ENCODE results near the gene MYCBPAP. TPM values are rescaled to one million over a fixed set of nuclear protein-coding genes. Genes with fewer than 3 reads are reported as not detected.

MYCBPAP gene
- total RNA-seq, 4 donors from 2014 or later, result 0.64 to 3.7 (median 2.7) TPM; not detected in 1

DNA sequence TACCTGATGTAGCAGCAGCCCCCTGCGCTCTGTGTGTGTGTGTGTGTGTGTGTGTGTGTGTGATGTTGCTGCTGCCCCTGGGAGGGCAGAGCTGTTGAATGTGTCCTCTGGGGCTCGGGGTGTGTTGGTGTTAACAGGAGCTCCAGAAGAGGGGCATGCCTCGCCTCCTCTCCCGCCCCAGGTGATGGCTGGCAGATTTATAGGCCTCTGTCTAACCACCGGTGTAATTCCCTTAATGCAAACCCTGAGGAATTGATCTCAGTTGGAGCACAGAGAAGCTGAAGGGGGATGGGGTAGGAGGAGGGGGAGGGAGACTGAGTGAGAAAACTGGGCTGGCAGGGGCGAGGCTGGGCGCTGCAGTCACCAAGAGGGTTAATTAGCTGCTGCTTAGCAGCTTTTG is 62.3 kb downstream of the MYCBPAP start:
- Histone ChIP-seq H3K36me3 (no peaks in the 10 kb centered on the region), H3K27me3 (peaks cover 22% of the 10 kb centered on the region), H3K4me1 (peaks cover 0 to 1% (median 0%) of the 10 kb centered on the region in 4 donors), H3K9me3 (no peaks in the 10 kb centered on the region), H3K27ac (no peak overlapping the region), H3K4me3 (no peak overlapping the region)
- intact Hi-C loops (cut with DNase I; ENCODE audit: low total_unique reads), result no loop called here
- 68 to 73% methylated on average over 4 to 7 of the region's 7 CpGs for WGBS, 2 donors (ENCODE audit: low coverage in 1 of 2)
- in situ Hi-C loops (cut with MboI; ENCODE audit: low pct_ligation_motif_present in 1 of 4, low pct_unique_long_range_greater_than_20kb in 1 of 4, low sequenced_read_pairs in 3 of 4), result no loop called here
- TF ChIP-seq, protein P1, sequence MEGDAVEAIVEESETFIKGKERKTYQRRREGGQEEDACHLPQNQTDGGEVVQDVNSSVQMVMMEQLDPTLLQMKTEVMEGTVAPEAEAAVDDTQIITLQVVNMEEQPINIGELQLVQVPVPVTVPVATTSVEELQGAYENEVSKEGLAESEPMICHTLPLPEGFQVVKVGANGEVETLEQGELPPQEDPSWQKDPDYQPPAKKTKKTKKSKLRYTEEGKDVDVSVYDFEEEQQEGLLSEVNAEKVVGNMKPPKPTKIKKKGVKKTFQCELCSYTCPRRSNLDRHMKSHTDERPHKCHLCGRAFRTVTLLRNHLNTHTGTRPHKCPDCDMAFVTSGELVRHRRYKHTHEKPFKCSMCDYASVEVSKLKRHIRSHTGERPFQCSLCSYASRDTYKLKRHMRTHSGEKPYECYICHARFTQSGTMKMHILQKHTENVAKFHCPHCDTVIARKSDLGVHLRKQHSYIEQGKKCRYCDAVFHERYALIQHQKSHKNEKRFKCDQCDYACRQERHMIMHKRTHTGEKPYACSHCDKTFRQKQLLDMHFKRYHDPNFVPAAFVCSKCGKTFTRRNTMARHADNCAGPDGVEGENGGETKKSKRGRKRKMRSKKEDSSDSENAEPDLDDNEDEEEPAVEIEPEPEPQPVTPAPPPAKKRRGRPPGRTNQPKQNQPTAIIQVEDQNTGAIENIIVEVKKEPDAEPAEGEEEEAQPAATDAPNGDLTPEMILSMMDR (IDR thresholded peaks at IDR 0.05), result no peak
- no peak for TF ChIP-seq POLR2AphosphoS5 (IDR thresholded peaks at IDR 0.05)
- TF ChIP-seq POLR2A (IDR thresholded peaks at IDR 0.05), result no peak
- TF ChIP-seq EP300 (IDR thresholded peaks at IDR 0.05; ENCODE audit: low read depth), result no peak
- DNase-seq, result no peak

DNA sequence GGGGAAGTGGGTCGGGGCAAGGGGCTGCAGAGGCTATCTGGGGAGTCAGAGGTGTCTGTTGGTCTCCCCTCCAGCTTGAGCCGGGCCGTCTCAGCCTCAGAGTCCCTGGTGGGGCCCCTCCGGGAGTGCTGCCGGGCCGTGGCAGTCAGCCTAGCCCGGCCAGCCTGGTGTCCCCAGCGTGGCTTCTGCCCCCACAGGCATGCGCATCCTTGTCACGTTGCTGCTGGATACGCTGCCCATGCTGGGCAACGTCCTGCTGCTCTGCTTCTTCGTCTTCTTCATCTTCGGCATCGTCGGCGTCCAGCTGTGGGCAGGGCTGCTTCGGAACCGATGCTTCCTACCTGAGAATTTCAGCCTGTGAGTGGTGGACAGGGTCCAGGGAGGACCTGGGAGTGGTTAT is 63.4 kb downstream of the MYCBPAP start:
- Histone ChIP-seq H3K27ac (no peak overlapping the region), H3K4me3 (no peak overlapping the region), H3K4me1 (no peaks in the 10 kb centered on the region), H3K9me3 (no peaks in the 10 kb centered on the region), H3K27me3 (peaks cover 10% of the 10 kb centered on the region), H3K36me3 (no peaks in the 10 kb centered on the region)
- DNase-seq, result no peak
- in situ Hi-C loops (cut with MboI; ENCODE audit: low pct_ligation_motif_present in 1 of 4, low pct_unique_long_range_greater_than_20kb in 1 of 4, low sequenced_read_pairs in 3 of 4) (no loop called here), intact Hi-C loops (cut with DNase I; ENCODE audit: low total_unique reads) (loop anchor here (2.0 kb wide), 1 partner anchor 31 kb away; no protein-coding TSS in a partner anchor)
- 84% methylated on average over 19 of the region's 19 CpGs; no CpG with 5 or more reads in 1 of the 2 donors for WGBS, 2 donors (ENCODE audit: low coverage in 1 of 2)
- TF ChIP-seq, protein P1 (IDR thresholded peaks at IDR 0.05), result no peak
- TF ChIP-seq EP300 (IDR thresholded peaks at IDR 0.05; ENCODE audit: low read depth) (no peak), POLR2AphosphoS5 (IDR thresholded peaks at IDR 0.05) (no peak), POLR2A (IDR thresholded peaks at IDR 0.05) (no peak)

DNA sequence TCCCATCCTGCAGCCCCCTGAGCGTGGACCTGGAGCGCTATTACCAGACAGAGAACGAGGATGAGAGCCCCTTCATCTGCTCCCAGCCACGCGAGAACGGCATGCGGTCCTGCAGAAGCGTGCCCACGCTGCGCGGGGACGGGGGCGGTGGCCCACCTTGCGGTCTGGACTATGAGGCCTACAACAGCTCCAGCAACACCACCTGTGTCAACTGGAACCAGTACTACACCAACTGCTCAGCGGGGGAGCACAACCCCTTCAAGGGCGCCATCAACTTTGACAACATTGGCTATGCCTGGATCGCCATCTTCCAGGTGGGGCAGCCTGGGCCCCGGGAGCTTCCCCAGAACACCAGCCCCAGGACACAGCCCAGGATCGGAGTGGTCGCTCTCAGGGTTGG is 64.3 kb downstream of the MYCBPAP start:
- DNase-seq, result no peak
- no peak overlapping the region for H3K27ac ChIP-seq
- 93% methylated on average over 20 of the region's 20 CpGs; no CpG with 5 or more reads in 1 of the 2 donors for WGBS, 2 donors (ENCODE audit: low coverage in 1 of 2)
- no peaks in the 10 kb centered on the region for H3K9me3 ChIP-seq
- H3K36me3 ChIP-seq, result no peaks in the 10 kb centered on the region
- H3K27me3 ChIP-seq, result peaks cover 1% of the 10 kb centered on the region
- in situ Hi-C loops (cut with MboI; ENCODE audit: low pct_ligation_motif_present in 1 of 4, low pct_unique_long_range_greater_than_20kb in 1 of 4, low sequenced_read_pairs in 3 of 4), result no loop called here
- no peak overlapping the region for H3K4me3 ChIP-seq
- no peaks in the 10 kb centered on the region for H3K4me1 ChIP-seq
- TF ChIP-seq EP300 (IDR thresholded peaks at IDR 0.05; ENCODE audit: low read depth), result no peak
- TF ChIP-seq, protein P1 (IDR thresholded peaks at IDR 0.05), result no peak
- no peak for TF ChIP-seq POLR2A (IDR thresholded peaks at IDR 0.05)
- TF ChIP-seq POLR2AphosphoS5 (IDR thresholded peaks at IDR 0.05), result no peak
- intact Hi-C loops (cut with DNase I; ENCODE audit: low total_unique reads), result loop anchor here (2.0 kb wide), 1 partner anchor 30 kb away; no protein-coding TSS in a partner anchor

DNA sequence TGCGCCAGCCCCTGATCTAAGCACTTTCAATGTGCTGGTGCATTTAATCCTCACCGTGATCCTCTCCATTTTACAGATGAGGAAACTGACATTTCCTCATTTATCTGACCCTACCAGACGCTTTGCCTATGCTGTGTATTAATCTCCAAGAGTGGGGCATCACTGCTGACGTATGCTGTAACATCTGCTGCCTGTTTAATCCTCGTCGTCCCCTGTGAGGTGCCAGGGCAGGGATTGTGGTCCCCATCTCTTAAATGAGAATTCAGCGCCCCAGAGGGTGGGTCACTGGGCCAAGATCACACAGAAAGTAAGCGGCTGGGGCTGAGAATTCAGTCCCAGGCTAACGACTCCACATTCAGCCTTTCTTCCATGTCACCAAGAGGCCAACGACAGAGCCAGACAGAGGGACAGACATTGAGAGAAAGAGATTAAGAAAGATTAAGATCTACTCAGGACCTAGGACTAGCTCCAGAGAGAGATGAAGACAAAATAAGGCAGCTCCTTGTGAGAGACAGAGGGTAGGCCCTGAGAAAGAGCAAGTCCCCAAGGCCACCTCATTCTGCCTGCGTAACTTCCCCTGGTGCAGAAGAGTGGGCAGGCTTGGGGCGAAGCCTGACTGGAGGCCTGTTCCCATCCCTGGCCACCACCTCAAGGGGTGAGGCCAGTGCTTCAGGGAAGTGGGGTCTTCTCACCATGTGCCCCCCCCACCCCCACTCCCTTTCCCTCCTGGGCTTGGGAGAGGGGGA is 65.8 kb downstream of the MYCBPAP start:
- H3K27ac ChIP-seq, result no peak overlapping the region
- H3K27me3 ChIP-seq, result no peaks in the 10 kb centered on the region
- H3K36me3 ChIP-seq, result no peaks in the 10 kb centered on the region
- TF ChIP-seq POLR2AphosphoS5 (IDR thresholded peaks at IDR 0.05) (no peak), POLR2A (IDR thresholded peaks at IDR 0.05) (no peak), EP300 (IDR thresholded peaks at IDR 0.05; ENCODE audit: low read depth) (no peak)
- TF ChIP-seq, protein P1 (IDR thresholded peaks at IDR 0.05), result no peak
- no peaks in the 10 kb centered on the region for H3K9me3 ChIP-seq
- H3K4me3 ChIP-seq, result no peak overlapping the region
- 88 to 96% methylated on average over 5 to 12 of the region's 12 CpGs for WGBS, 2 donors (ENCODE audit: low coverage in 1 of 2)
- no peaks in the 10 kb centered on the region for H3K4me1 ChIP-seq
- intact Hi-C loops (cut with DNase I; ENCODE audit: low total_unique reads), result loop anchor here (2.0 kb wide), 1 partner anchor 29 kb away; no protein-coding TSS in a partner anchor
- DNase-seq, result no peak
- in situ Hi-C loops (cut with MboI; ENCODE audit: low pct_ligation_motif_present in 1 of 4, low pct_unique_long_range_greater_than_20kb in 1 of 4, low sequenced_read_pairs in 3 of 4), result no loop called here

Data from transverse colon (tissue), 4 donors.